Lung microvascular endothelial cell (primary cell): ENCODE data around the gene TMEM135. TPM values are rescaled to one million over a fixed set of nuclear protein-coding genes. Genes with fewer than 3 reads are reported as not detected.
"Not testable (repeated sequence)": the region's sequence is repeated elsewhere in the genome, so short reads cannot be mapped to it uniquely, and the experiment has no call there.

Experiments used
- DNase-seq, 2 donors: peaks; one replicate each; pipeline versions ENCODE4 v3.0.0 to v3.0.0-alpha.2; 2010; ENCODE audit warnings: low read depth in 2 of 2
- total RNA-seq: library from RNA; depleted of rRNA; stranded (reverse); fragments of >200 nt; gene quantifications from 2 replicates; pipeline ENCODE4 v1.2.1, GENCODE V29; 2014

The TMEM135 gene
- total RNA-seq, 1 donor from 2014 or later: 14.9 TPM

GRCh38 chr11:87076260-87076783, 38.6 kb downstream of the TMEM135 start:
- DNase-seq: no peak

- DNase-seq: no peak
Measured at GRCh38 chr11:87076874-87077429, 39.2 kb downstream of the TMEM135 start.

- peak in 1 of 2 donors; percentile 2 for DNase-seq
Measured at GRCh38 chr11:87081358-87081757, 43.6 kb downstream of the TMEM135 start.

- DNase-seq: no peak
Measured at GRCh38 chr11:87082590-87082989, 44.9 kb downstream of the TMEM135 start.

GRCh38 chr11:87083029-87083428, 45.3 kb downstream of the TMEM135 start:
- DNase-seq: no peak

GRCh38 chr11:87092159-87092558, 54.4 kb downstream of the TMEM135 start:
- DNase-seq: no peak

- DNase-seq: no peak
Measured at GRCh38 chr11:87092567-87092966, 54.8 kb downstream of the TMEM135 start.

- DNase-seq: peak; percentile 42
Measured at GRCh38 chr11:87097582-87097981, 59.8 kb downstream of the TMEM135 start.

- DNase-seq: no peak
Measured at GRCh38 chr11:87101956-87102580, 64.3 kb downstream of the TMEM135 start.

GRCh38 chr11:87105826-87106225, 68.1 kb downstream of the TMEM135 start:
- DNase-seq: not testable (repeated sequence)

GRCh38 chr11:87107379-87107778, 69.6 kb downstream of the TMEM135 start:
- DNase-seq: not testable (repeated sequence)

GRCh38 chr11:87110443-87111131, 72.9 kb downstream of the TMEM135 start:
- no peak for DNase-seq

GRCh38 chr11:87114093-87114492, 76.4 kb downstream of the TMEM135 start:
- no peak for DNase-seq

- no peak for DNase-seq
Measured at GRCh38 chr11:87116185-87116584, 78.5 kb downstream of the TMEM135 start.

- no peak for DNase-seq
Measured at GRCh38 chr11:87120937-87121336, 83.2 kb downstream of the TMEM135 start.

- no peak for DNase-seq
Measured at GRCh38 chr11:87122852-87123251, 85.1 kb downstream of the TMEM135 start.

- DNase-seq: peak in 1 of 2 donors; percentile 3
Measured at GRCh38 chr11:87125257-87125656, 87.5 kb downstream of the TMEM135 start.

GRCh38 chr11:87127101-87127500, 89.4 kb downstream of the TMEM135 start:
- no peak for DNase-seq

- DNase-seq: no peak
Measured at GRCh38 chr11:87128372-87128771, 90.6 kb downstream of the TMEM135 start.

- DNase-seq: no peak
Measured at GRCh38 chr11:87134524-87135106, 96.9 kb downstream of the TMEM135 start.

- no peak for DNase-seq
Measured at GRCh38 chr11:87136236-87136635, 98.5 kb downstream of the TMEM135 start.

GRCh38 chr11:87137711-87138110, 100.0 kb downstream of the TMEM135 start:
- no peak for DNase-seq
